B cell (primary cell): ENCODE results near the gene RGS6.

Source experiments
- CTCF ChIP-seq: fragments of 200-600 bp; IDR thresholded peaks from one replicate; pipeline ENCODE4 v1.8.0; 2022; ENCODE audit warnings: antibody characterized with exemption, mild to moderate bottlenecking
- EZH2 ChIP-seq: IDR thresholded peaks from 2 replicates; pipeline ENCODE4 v1.6.1; 2012; ENCODE audit warnings: borderline replicate concordance, low read depth, mild to moderate bottlenecking, moderate library complexity, low read length; ENCODE audit not compliant: insufficient read depth, poor library complexity, severe bottlenecking

DNA sequence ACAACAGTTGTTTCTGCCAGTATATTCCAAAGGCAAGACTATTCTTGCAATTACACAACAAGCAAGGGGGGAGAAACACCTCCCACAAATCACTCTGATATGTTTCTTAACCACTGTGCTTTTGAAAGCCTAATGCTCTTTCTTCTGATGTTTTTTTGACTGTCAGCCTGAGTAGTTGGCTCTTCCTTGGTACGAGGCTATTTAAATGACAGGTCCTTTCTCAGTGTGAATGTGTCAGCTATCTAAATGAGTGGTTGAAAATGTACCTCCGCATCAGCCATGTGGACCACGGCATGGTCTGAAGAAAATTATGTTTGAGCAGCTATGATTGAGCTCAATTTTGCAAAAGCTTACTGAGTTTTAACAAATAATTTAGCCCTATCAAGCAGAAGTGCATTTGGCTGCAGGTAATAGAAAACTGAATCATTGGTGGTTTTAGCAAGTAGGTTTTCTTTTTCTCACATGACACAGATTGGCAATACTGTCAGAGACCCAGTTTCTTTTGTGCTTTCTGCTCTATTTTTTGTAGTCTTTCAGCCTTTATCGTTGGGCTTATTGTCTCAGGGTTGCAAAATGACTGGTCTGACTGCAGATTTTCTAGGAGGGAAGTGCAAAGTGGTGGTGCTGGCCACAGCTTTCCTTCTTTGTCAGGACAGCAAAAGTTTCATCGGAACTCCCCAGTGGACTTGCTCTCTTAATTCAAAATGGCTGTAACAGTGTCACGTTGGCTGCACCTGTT, 162.8 kb downstream of the RGS6 start:
- TF ChIP-seq CTCF (no peak), EZH2 (no peak)
